Nephron progenitor cell (in vitro differentiated cells): ENCODE data around the gene PLAAT3.
"Not testable (repeated sequence)": the region's sequence is repeated elsewhere in the genome, so short reads cannot be mapped to it uniquely, and the experiment has no call there.

Experiments used
- DNase-seq: peaks from one replicate; pipeline ENCODE4 v3.0.0; 2021
- H3K27ac Mint-ChIP-seq: 2 replicates; pipeline ENCODE4 v1.8.0; 2021; ENCODE audit warnings: mild to moderate bottlenecking, moderate library complexity, mixed read lengths
- H3K27me3 Mint-ChIP-seq: 2 replicates; pipeline ENCODE4 v1.8.0; 2021; ENCODE audit warnings: mild to moderate bottlenecking, low read depth, mixed read lengths; ENCODE audit not compliant: poor library complexity
- H3K36me3 Mint-ChIP-seq: 2 replicates; pipeline ENCODE4 v1.8.0; 2021; ENCODE audit warnings: low read depth, mixed read lengths
- H3K4me1 Mint-ChIP-seq: 2 replicates; pipeline ENCODE4 v1.8.0; 2021; ENCODE audit warnings: mixed read lengths
- H3K4me3 Mint-ChIP-seq: 2 replicates; pipeline ENCODE4 v1.8.0; 2021; ENCODE audit warnings: mild to moderate bottlenecking, moderate library complexity, mixed read lengths
- H3K9me3 Mint-ChIP-seq: 2 replicates; pipeline ENCODE4 v1.8.0; 2021; ENCODE audit warnings: mild to moderate bottlenecking, moderate library complexity, mixed read lengths
- TF ChIP-seq, protein P1 (sequence below): fragments of 200-600 bp; sonication (generic); IDR thresholded peaks from 2 replicates; pipeline ENCODE4 v1.5.0; 2021; ENCODE audit warnings: antibody characterized with exemption

Gene PLAAT3

GRCh38 chr11:63590024-63590788, 24.0 kb downstream of the PLAAT3 start:
- TF ChIP-seq, protein P1, sequence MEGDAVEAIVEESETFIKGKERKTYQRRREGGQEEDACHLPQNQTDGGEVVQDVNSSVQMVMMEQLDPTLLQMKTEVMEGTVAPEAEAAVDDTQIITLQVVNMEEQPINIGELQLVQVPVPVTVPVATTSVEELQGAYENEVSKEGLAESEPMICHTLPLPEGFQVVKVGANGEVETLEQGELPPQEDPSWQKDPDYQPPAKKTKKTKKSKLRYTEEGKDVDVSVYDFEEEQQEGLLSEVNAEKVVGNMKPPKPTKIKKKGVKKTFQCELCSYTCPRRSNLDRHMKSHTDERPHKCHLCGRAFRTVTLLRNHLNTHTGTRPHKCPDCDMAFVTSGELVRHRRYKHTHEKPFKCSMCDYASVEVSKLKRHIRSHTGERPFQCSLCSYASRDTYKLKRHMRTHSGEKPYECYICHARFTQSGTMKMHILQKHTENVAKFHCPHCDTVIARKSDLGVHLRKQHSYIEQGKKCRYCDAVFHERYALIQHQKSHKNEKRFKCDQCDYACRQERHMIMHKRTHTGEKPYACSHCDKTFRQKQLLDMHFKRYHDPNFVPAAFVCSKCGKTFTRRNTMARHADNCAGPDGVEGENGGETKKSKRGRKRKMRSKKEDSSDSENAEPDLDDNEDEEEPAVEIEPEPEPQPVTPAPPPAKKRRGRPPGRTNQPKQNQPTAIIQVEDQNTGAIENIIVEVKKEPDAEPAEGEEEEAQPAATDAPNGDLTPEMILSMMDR = no peak
- peaks cover 19% of the 10 kb centered on the region for H3K27me3 Mint-ChIP-seq

GRCh38 chr11:63589000-63589399, 25.2 kb downstream of the PLAAT3 start:
- H3K36me3 Mint-ChIP-seq = no peaks in the 10 kb centered on the region

More at GRCh38 chr11:63590024-63590788, 24.0 kb downstream of the PLAAT3 start:
- H3K27ac Mint-ChIP-seq = no peak overlapping the region
- no peak for DNase-seq
- H3K36me3 Mint-ChIP-seq = no peaks in the 10 kb centered on the region
- no peaks in the 10 kb centered on the region for H3K9me3 Mint-ChIP-seq
- H3K4me3 Mint-ChIP-seq = no peak overlapping the region
- H3K4me1 Mint-ChIP-seq = no peaks in the 10 kb centered on the region

DNA sequence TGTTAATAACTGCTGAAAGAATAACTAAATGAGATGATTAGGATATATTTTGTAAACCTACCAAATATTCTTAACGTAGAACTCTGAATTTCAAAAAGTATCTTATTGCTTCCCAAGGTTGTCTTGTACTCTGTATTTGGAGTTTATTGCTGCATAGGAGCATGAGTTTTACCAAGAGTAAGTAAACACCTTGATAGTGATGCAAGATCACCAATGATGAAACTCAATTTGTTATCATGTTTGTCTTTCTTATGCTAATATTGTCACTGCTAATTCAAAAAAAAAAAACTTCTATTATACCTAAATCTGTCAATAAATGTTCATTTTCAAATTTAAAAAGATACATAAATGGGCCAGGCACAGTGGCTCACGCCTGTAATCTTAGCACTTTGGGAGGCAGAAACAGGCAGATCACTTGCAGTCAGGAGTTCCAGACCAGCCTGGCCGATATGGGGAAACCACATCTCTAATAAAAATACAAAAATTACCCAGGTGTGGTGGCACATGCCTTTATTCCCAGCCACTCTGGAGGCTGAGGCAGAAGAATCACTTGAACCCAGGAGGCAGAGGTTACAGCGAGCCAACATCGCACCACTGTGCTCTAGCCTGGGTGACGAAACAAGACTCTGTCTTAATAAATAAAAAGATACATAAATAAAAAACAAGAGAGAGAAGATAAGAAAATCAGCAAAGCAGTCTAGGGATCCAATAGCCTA, 27.6 kb downstream of the PLAAT3 start:
- Mint-ChIP-seq H3K9me3 (peaks cover 11% of the 10 kb centered on the region), H3K27ac (no peak overlapping the region), H3K4me1 (no peaks in the 10 kb centered on the region), H3K4me3 (no peak overlapping the region), H3K36me3 (no peaks in the 10 kb centered on the region), H3K27me3 (peaks cover 9% of the 10 kb centered on the region)
- TF ChIP-seq, protein P1 = no peak
- DNase-seq = no peak

More at GRCh38 chr11:63589000-63589399, 25.2 kb downstream of the PLAAT3 start:
- H3K27me3 Mint-ChIP-seq = peaks cover 14% of the 10 kb centered on the region
- H3K27ac Mint-ChIP-seq = no peak overlapping the region
- TF ChIP-seq, protein P1 = no peak
- H3K4me3 Mint-ChIP-seq = no peak overlapping the region
- no peaks in the 10 kb centered on the region for H3K4me1 Mint-ChIP-seq
- no peaks in the 10 kb centered on the region for H3K9me3 Mint-ChIP-seq
- DNase-seq = no peak

DNA sequence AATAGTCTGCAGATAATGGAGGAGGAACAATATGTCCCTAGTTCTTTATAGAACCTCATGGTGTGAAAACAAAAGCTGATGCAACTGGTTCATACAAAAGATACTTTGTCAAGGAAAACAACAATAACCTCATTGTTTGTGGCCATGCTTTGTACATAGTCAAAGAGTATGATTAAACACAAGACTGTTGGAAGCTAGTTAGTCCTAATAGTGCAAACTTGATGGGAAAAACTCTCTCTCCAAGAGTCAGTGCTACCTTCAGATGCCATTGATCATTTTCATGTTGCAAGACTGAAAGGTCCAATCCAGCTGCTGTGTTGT, 30.9 kb downstream of the PLAAT3 start:
- Mint-ChIP-seq H3K27me3 (peaks cover 3% of the 10 kb centered on the region), H3K27ac (no peak overlapping the region), H3K4me3 (no peak overlapping the region), H3K4me1 (no peaks in the 10 kb centered on the region), H3K36me3 (no peaks in the 10 kb centered on the region), H3K9me3 (peaks cover 34% of the 10 kb centered on the region)
- TF ChIP-seq, protein P1 = no peak
- DNase-seq = no peak

DNA sequence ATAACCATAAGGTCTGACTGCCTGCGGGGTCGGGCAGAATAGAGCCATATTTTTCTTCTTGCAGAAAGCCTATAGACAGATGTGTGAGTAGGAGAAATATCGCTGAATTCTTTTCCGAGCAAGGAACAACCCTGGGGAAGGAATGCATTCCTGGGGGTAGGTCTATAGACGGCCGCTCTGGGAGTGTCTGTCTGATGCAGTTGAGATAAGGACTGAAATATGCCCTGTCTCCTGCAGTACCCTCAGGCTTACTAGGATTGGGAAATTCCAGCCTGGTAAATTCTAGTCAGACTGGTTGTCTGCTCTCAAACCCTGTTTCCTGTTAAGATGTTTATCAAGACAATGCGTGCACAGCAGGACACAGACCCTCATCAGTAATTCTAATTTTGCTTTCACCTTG, 33.0 kb downstream of the PLAAT3 start:
- DNase-seq, H3K4me1 Mint-ChIP-seq, H3K4me3 Mint-ChIP-seq, H3K36me3 Mint-ChIP-seq, H3K27ac Mint-ChIP-seq, H3K27me3 Mint-ChIP-seq: not testable (repeated sequence)
- H3K9me3 Mint-ChIP-seq = peaks cover 44% of the 10 kb centered on the region

DNA sequence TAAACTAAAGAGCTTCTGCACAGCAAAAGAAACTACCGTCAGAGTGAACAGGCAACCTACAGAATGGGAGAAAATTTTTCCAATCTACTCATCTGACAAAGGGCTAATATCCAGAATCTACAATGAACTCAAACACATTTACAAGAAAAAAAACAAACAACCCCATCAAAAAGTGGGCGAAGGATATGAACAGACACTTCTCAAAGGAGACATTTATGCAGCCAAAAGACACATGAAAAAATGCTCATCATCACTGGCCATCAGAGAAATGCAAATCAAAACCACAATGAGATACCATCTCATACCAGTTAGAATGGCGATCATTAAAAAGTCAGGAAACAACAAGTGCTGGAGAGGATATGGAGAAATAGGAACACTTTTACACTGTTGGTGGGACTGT, 35.4 kb downstream of the PLAAT3 start:
- peaks cover 14% of the 10 kb centered on the region for H3K4me1 Mint-ChIP-seq
- H3K4me3 Mint-ChIP-seq, H3K36me3 Mint-ChIP-seq: not testable (repeated sequence)

More for the DNA sequence above, 35.4 kb downstream of the PLAAT3 start:
- DNase-seq, H3K27me3 Mint-ChIP-seq, H3K27ac Mint-ChIP-seq: not testable (repeated sequence)
- H3K9me3 Mint-ChIP-seq = peaks cover 44% of the 10 kb centered on the region
